ENCODE data around the gene HORMAD2.

HORMAD2 gene

DNA sequence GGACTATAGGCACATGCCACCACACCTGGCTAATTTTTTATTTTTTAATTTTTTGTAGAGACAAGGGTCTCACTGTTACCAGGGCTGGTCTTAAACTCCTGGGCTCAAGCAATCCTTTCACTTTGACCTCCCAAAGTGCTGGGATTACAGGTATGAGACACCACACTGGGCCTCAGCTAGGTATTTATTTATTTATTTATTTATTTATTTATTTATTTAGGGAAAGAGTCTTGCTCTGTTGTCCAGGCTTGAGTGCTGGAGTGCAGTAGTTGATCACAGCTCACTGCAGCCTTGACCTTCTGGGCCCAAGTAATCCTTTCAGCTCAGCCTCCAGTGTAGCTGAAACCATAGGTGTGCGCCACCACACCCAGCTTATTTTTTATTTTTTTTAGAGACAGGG, 43.2 kb downstream of the HORMAD2 start:
- DNase-seq (ENCODE audit: low spot score): no peak
- in situ Hi-C loops (cut with MboI; ENCODE audit: low sequenced_read_pairs, unreplicated experiment): no loop called here
- TF ChIP-seq, protein P1, sequence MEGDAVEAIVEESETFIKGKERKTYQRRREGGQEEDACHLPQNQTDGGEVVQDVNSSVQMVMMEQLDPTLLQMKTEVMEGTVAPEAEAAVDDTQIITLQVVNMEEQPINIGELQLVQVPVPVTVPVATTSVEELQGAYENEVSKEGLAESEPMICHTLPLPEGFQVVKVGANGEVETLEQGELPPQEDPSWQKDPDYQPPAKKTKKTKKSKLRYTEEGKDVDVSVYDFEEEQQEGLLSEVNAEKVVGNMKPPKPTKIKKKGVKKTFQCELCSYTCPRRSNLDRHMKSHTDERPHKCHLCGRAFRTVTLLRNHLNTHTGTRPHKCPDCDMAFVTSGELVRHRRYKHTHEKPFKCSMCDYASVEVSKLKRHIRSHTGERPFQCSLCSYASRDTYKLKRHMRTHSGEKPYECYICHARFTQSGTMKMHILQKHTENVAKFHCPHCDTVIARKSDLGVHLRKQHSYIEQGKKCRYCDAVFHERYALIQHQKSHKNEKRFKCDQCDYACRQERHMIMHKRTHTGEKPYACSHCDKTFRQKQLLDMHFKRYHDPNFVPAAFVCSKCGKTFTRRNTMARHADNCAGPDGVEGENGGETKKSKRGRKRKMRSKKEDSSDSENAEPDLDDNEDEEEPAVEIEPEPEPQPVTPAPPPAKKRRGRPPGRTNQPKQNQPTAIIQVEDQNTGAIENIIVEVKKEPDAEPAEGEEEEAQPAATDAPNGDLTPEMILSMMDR (IDR thresholded peaks at IDR 0.05; ENCODE audit: borderline replicate concordance, control extremely low read depth, extremely low read depth, insufficient read depth, missing control alignments): no peak

DNA sequence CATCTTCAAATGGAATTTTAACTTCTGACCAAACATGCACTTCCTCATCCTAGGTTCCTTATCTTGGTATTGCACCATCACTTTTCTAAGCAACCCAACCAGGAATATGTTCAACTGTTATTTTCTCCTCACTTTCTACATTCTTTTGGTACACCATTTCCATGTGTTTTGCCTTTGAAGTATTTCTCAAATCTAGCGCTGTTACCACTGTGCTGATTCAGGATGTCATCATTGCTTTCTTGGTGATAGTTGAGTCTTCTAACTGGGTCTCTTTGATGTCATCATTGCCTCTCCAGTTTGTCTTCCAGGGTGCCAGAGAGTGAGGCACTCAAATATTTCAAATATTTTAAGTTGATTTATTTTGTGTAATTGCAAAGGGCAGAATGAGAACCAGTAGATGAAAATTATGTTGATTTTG, 47.5 kb downstream of the HORMAD2 start:
- in situ Hi-C loops (cut with MboI; ENCODE audit: low sequenced_read_pairs, unreplicated experiment): no loop called here
- TF ChIP-seq, protein P1 (IDR thresholded peaks at IDR 0.05; ENCODE audit: borderline replicate concordance, control extremely low read depth, extremely low read depth, insufficient read depth, missing control alignments): no peak
- DNase-seq (ENCODE audit: low spot score): no peak

DNA sequence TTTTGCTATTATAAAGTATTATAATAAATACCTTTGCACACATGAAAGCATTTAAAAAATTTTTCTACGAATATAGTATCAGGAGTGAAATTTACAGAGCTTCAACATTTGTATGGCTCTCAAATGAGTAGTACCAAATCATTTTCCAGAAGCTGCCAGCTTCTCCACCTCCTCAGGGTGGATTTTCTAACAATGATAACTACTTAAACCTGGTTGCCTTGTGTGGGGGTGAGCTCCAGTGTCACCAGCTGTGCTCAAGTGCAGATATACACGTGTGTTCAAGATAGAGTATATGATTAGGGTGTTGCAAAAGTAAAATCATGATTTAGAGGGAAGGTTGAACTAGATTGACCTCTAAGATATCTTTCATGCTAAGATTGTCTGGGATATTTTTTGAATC, 48.2 kb downstream of the HORMAD2 start:
- TF ChIP-seq, protein P1 (IDR thresholded peaks at IDR 0.05; ENCODE audit: borderline replicate concordance, control extremely low read depth, extremely low read depth, insufficient read depth, missing control alignments): no peak
- in situ Hi-C loops (cut with MboI; ENCODE audit: low sequenced_read_pairs, unreplicated experiment): no loop called here
- DNase-seq (ENCODE audit: low spot score): no peak

DNA sequence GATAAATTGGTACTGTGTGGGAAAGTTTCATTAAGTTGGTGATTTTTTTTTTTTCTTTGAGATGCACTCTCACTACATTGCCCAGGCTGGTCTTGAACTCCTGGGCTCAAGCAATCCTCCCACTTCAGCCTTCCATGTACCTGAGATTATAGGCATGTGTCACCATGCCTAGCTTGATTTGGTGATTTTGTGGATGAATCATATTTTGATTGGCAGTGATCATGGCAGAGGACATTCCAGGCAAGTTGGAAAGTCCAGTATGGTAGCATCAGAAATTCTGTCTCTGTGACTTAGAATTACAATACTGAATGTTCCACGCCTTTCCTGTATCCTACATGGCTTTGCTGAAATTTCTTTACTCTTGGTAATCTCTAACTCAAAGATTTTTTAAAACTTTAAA, 49.4 kb downstream of the HORMAD2 start:
- in situ Hi-C loops (cut with MboI; ENCODE audit: low sequenced_read_pairs, unreplicated experiment): no loop called here
- DNase-seq (ENCODE audit: low spot score): no peak
- TF ChIP-seq, protein P1 (IDR thresholded peaks at IDR 0.05; ENCODE audit: borderline replicate concordance, control extremely low read depth, extremely low read depth, insufficient read depth, missing control alignments): no peak

DNA sequence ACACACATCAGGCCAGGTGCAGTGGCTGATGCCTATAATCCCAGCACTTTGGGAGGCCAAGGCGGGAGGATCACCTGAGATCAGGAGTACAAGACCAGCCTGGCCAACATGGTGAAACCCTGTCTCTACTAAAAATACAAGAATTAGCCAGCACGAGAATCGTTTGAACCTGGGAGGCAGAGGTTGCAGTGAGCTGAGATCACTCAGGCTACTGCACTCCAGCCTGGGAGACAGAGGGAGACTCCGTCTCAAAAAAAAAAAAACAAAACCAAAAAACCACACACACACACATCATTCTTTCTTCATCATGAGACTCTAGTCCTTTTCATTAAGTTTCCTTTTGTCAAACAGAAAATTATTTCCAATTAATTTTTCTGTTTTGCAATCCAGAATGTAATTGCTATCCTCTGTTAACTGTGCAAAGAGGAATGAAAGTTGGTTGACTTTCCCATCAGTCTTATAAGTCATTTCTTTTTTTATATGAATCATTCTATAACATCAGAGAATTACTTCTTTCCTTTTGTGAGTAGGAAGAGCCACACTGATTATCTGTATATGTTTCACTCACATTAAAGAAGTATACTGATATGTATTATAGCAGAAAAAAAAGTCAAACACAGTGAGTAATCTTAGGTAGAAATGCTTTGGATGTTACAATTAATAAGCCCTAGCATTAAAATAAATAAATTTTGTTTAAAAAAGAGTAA, 52.2 kb downstream of the HORMAD2 start:
- in situ Hi-C loops (cut with MboI; ENCODE audit: low sequenced_read_pairs, unreplicated experiment): no loop called here

DNA sequence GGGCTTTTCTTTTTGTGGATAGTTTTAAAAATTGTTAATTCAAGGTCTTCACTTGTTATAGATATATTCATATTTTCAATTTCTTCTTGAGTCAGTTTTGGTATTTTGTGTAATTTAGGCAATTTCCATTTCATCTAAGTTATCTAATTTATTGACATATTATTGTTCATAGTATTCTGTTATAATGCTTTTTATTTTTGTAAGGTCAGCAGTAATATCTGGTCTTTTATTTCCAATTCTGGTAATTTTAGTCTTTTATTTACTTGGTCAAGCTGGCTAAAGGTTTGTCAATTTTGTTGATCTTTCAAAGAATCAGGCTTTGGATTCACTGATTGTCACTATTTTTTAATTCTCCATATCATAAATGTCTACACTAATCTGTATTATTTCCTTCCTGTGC, 60.1 kb downstream of the HORMAD2 start:
- no peak for DNase-seq (ENCODE audit: low spot score)
- TF ChIP-seq, protein P1 (IDR thresholded peaks at IDR 0.05; ENCODE audit: borderline replicate concordance, control extremely low read depth, extremely low read depth, insufficient read depth, missing control alignments): no peak
- in situ Hi-C loops (cut with MboI; ENCODE audit: low sequenced_read_pairs, unreplicated experiment): no loop called here

More for the DNA sequence above, 52.2 kb downstream of the HORMAD2 start:
- DNase-seq (ENCODE audit: low spot score): no peak
- TF ChIP-seq, protein P1 (IDR thresholded peaks at IDR 0.05; ENCODE audit: borderline replicate concordance, control extremely low read depth, extremely low read depth, insufficient read depth, missing control alignments): no peak

Measured in GM13976 (cell line).